Neuronal stem cell (in vitro differentiated cells): ENCODE data around the gene ENG.
"Not testable (repeated sequence)": the region's sequence is repeated elsewhere in the genome, so short reads cannot be mapped to it uniquely, and the experiment has no call there.

Source experiments
- DNase-seq: peaks from one replicate; pipeline ENCODE4 v3.0.0-alpha.2; 2013; ENCODE audit warnings: low spot score
- H2AFZ ChIP-seq: one replicate; pipeline ENCODE4 v1.6.1; 2013; ENCODE audit warnings: mild to moderate bottlenecking, low read length, inconsistent platforms
- H2AK5ac ChIP-seq: 2 replicates; pipeline ENCODE4 v1.6.1; 2013; ENCODE audit warnings: low read depth, mild to moderate bottlenecking, inconsistent platforms, low read length, moderate library complexity, mixed read lengths
- H2BK120ac ChIP-seq: 2 replicates; pipeline ENCODE4 v1.6.1; 2013; ENCODE audit warnings: low read depth, mild to moderate bottlenecking, inconsistent platforms, low read length, moderate library complexity, mixed read lengths
- H2BK12ac ChIP-seq: one replicate; pipeline ENCODE4 v1.6.1; 2013; ENCODE audit warnings: low read length, inconsistent platforms
- H2BK15ac ChIP-seq: 2 replicates; pipeline ENCODE4 v1.6.1; 2013; ENCODE audit warnings: mild to moderate bottlenecking, low read length, inconsistent platforms, mixed read lengths
- H2BK5ac ChIP-seq: one replicate; pipeline ENCODE4 v1.6.1; 2013; ENCODE audit warnings: inconsistent platforms, mild to moderate bottlenecking, low read length, moderate library complexity
- H3K14ac ChIP-seq: one replicate; pipeline ENCODE4 v1.6.1; 2013; ENCODE audit warnings: low read length, inconsistent platforms
- H3K18ac ChIP-seq: 2 replicates; pipeline ENCODE4 v1.6.1; 2013; ENCODE audit warnings: low read length, inconsistent platforms
- H3K23ac ChIP-seq: 2 replicates; pipeline ENCODE4 v1.6.1; 2013; ENCODE audit warnings: low read depth, mild to moderate bottlenecking, mixed read lengths, low read length, inconsistent platforms; ENCODE audit not compliant: poor library complexity
- H3K27ac ChIP-seq: replicated peaks from 3 replicates; pipeline ENCODE4 v1.5.1; 2013; ENCODE audit warnings: low read length, inconsistent platforms
- H3K27me3 ChIP-seq, 3 experiments: 2 replicates each; pipeline ENCODE4 v1.6.1; 2013; ENCODE audit warnings: low read length in 3 of 3, mild to moderate bottlenecking in 2 of 3, inconsistent platforms in 1 of 3, low read depth in 1 of 3, mixed read lengths in 1 of 3, moderate library complexity in 1 of 3; ENCODE audit not compliant: control insufficient read depth in 3 of 3, insufficient read depth in 3 of 3
- H3K36me3 ChIP-seq, 2 donors: replicated peaks in 1 of 2; 2 replicates each; pipeline ENCODE4 v1.6.1; 2013; ENCODE audit warnings: low read length in 2 of 2; ENCODE audit not compliant: control insufficient read depth in 2 of 2, insufficient read depth in 2 of 2
- H3K4ac ChIP-seq: 2 replicates; pipeline ENCODE4 v1.6.1; 2013; ENCODE audit warnings: inconsistent platforms, mild to moderate bottlenecking, low read length, moderate library complexity
- H3K4me1 ChIP-seq, 2 donors: 1 replicate in 1 of 2; 2 replicates in 1 of 2; pipeline ENCODE4 v1.6.1; 2013; ENCODE audit warnings: low read length in 2 of 2, low read depth in 1 of 2; ENCODE audit not compliant: control insufficient read depth in 2 of 2, insufficient read depth in 1 of 2
- H3K4me2 ChIP-seq: one replicate; pipeline ENCODE4 v1.6.1; 2013; ENCODE audit warnings: mild to moderate bottlenecking, low read length, inconsistent platforms; ENCODE audit not compliant: insufficient read depth, poor library complexity, severe bottlenecking
- H3K4me3 ChIP-seq, 2 donors: 2 replicates each; pipeline ENCODE4 v1.5.1; 2013; ENCODE audit warnings: low read length in 2 of 2, mild to moderate bottlenecking in 2 of 2, inconsistent platforms in 1 of 2, moderate library complexity in 1 of 2
- H3K79me1 ChIP-seq: one replicate; pipeline ENCODE4 v1.6.1; 2013; ENCODE audit warnings: low read depth, mild to moderate bottlenecking, inconsistent platforms, low read length, moderate library complexity
- H3K9ac ChIP-seq: one replicate; pipeline ENCODE4 v1.6.1; 2013; ENCODE audit warnings: mild to moderate bottlenecking, low read depth, low read length, inconsistent platforms; ENCODE audit not compliant: poor library complexity
- H3K9me3 ChIP-seq, 2 donors: replicated peaks in 1 of 2; 2 replicates each; pipeline versions ENCODE3 to v1.6.1; 2013; ENCODE audit warnings: low read length in 2 of 2, mild to moderate bottlenecking in 2 of 2, inconsistent platforms in 1 of 2, low read depth in 1 of 2, mixed read lengths in 1 of 2, moderate library complexity in 1 of 2; ENCODE audit not compliant: control insufficient read depth in 2 of 2, insufficient read depth in 1 of 2
- H4K8ac ChIP-seq: one replicate; pipeline ENCODE4 v1.6.1; 2013; ENCODE audit warnings: low read depth, mild to moderate bottlenecking, inconsistent platforms, low read length, moderate library complexity
- H4K91ac ChIP-seq: one replicate; pipeline ENCODE4 v1.6.1; 2013; ENCODE audit warnings: low read length, low read depth, mild to moderate bottlenecking, inconsistent platforms; ENCODE audit not compliant: poor library complexity
- WGBS, 2 donors: extraction: QIAGEN DNeasy Blood & Tissue Kit; methylation state at CpG; one replicate each; pipeline ENCODE4 v1.1.7; 2013; ENCODE audit warnings: missing lambda C conversion rate in 2 of 2, mixed read lengths in 1 of 2; ENCODE audit not compliant: insufficient read length in 2 of 2, insufficient replicate concordance in 1 of 2; ENCODE audit errors: extremely low coverage in 2 of 2; 5-methylcytosine and 5-hydroxymethylcytosine counted together

ENG gene

GRCh38 chr9:127846443-127847177 lies 7.8 kb downstream of the ENG start:
- H2AFZ ChIP-seq, result no peak overlapping the region
- no peak overlapping the region for H3K4ac ChIP-seq
- no peak overlapping the region for H2BK15ac ChIP-seq
- H3K4me2 ChIP-seq, result no peak overlapping the region
- DNase-seq, result no peak
- no peaks in the 10 kb centered on the region for H3K27me3 ChIP-seq
- H3K4me1 ChIP-seq, result peaks cover 6 to 8% of the 10 kb centered on the region in 2 donors
- H2BK5ac ChIP-seq, result no peak overlapping the region
- no peak overlapping the region for H2BK12ac ChIP-seq
- no peaks in the 10 kb centered on the region for H3K79me1 ChIP-seq
- H2AK5ac ChIP-seq, result peak overlapping the region; percentile 83
- no peaks in the 10 kb centered on the region for H3K36me3 ChIP-seq
- WGBS, 2 donors, result no CpG with 5 or more reads among the region's 18 CpGs
- H3K9me3 ChIP-seq, result peaks cover 0 to 10% of the 10 kb centered on the region in 2 donors
- peak overlapping the region in 1 of 2 donors; percentile 67 for H3K4me3 ChIP-seq
- no peak overlapping the region for H3K27ac ChIP-seq
- H4K8ac ChIP-seq, result no peak overlapping the region
- H3K23ac ChIP-seq, result no peak overlapping the region
- H4K91ac ChIP-seq, result no peak overlapping the region
- no peak overlapping the region for H2BK120ac ChIP-seq
- no peak overlapping the region for H3K14ac ChIP-seq
- peak overlapping the region; percentile 76 for H3K18ac ChIP-seq
- H3K9ac ChIP-seq, result no peak overlapping the region

- not testable (repeated sequence) for H2BK5ac ChIP-seq, H3K4me3 ChIP-seq, H3K4me2 ChIP-seq, H2BK12ac ChIP-seq, H3K36me3 ChIP-seq, H3K4ac ChIP-seq, H3K79me1 ChIP-seq, H3K23ac ChIP-seq, H3K14ac ChIP-seq, H3K4me1 ChIP-seq, DNase-seq, H3K9ac ChIP-seq, H3K27me3 ChIP-seq, H4K8ac ChIP-seq, H2AK5ac ChIP-seq, H2BK120ac ChIP-seq, H4K91ac ChIP-seq, H3K27ac ChIP-seq, H3K18ac ChIP-seq
- H2AFZ ChIP-seq, result peak overlapping the region; percentile 91
- H3K9me3 ChIP-seq, result peaks cover 0 to 10% of the 10 kb centered on the region in 2 donors
- no CpG with 5 or more reads among the region's 4 CpGs for WGBS, 2 donors
- H2BK15ac ChIP-seq, result peak overlapping the region; percentile 43
Measured at GRCh38 chr9:127845619-127846018, 8.8 kb downstream of the ENG start.

GRCh38 chr9:127844821-127845359 lies 9.6 kb downstream of the ENG start:
- Histone ChIP-seq H4K91ac (peak overlapping the region; percentile 64), H4K8ac (no peak overlapping the region), H3K4me3 (no peak overlapping the region), H3K9ac (peak overlapping the region; percentile 47), H3K14ac (no peak overlapping the region), H3K18ac (peak overlapping the region; percentile 35), H3K9me3 (peaks cover 0 to 10% of the 10 kb centered on the region in 2 donors), H3K4ac (no peak overlapping the region), H2AFZ (peak overlapping the region; percentile 91), H2BK15ac (peak overlapping the region; percentile 43), H3K27ac (no peak overlapping the region), H3K4me1 (peaks cover 6 to 8% of the 10 kb centered on the region in 2 donors), H2BK5ac (no peak overlapping the region), H2BK120ac (no peak overlapping the region), H3K4me2 (no peak overlapping the region), H2AK5ac (peak overlapping the region; percentile 3), H3K23ac (no peak overlapping the region), H2BK12ac (no peak overlapping the region), H3K27me3 (no peaks in the 10 kb centered on the region), H3K36me3 (no peaks in the 10 kb centered on the region), H3K79me1 (no peaks in the 10 kb centered on the region)
- no CpG with 5 or more reads among the region's 16 CpGs for WGBS, 2 donors
- no peak for DNase-seq

DNA sequence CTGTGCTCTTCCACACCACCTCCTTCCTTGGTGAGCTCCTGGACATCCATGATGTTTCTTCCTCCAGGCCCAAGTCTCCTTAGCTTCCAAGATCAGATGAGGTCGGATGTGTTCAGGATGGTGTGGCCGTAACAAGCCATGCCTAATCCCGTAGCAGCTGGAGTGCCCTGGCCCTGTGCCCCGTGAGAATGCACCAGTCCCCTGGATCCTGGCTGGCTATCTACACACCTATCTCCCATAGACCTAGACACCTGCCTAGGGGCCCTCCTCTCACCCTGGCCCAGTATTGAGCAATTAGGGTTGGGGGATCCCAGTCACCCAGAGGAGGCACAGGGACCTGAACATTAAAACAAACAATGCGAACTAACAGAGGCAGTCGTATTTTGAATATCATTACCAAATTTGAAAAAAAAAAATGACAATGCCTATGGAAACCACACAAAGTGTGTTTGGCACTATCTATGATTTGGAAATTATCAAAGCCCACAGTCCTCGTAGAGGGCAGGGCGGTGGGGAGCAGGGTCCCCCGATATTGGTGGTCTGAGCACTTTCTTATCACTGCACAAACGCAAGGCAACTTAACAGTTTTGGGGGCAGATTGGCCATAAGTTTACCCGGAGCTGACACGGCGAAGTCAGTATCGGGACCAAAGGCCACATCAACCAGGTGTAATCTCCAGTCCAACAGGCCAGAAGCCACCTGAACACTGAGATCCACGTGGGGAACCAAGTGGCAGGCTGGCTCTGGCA lies 13.2 kb downstream of the ENG start:
- Histone ChIP-seq H2AFZ (no peak overlapping the region), H2BK120ac (no peak overlapping the region), H3K4me2 (no peak overlapping the region), H2AK5ac (peak overlapping the region; percentile 4), H3K36me3 (no peaks in the 10 kb centered on the region), H2BK5ac (peak overlapping the region; percentile 68), H2BK15ac (peak overlapping the region; percentile 82), H3K4me1 (peaks cover 11 to 23% of the 10 kb centered on the region in 2 donors), H2BK12ac (no peak overlapping the region), H3K27me3 (no peaks in the 10 kb centered on the region), H4K91ac (no peak overlapping the region), H3K27ac (no peak overlapping the region), H3K9me3 (no peaks in the 10 kb centered on the region), H3K9ac (no peak overlapping the region), H3K79me1 (no peaks in the 10 kb centered on the region), H3K18ac (peak overlapping the region; percentile 77), H3K4me3 (no peak overlapping the region), H3K4ac (no peak overlapping the region), H3K14ac (no peak overlapping the region), H3K23ac (peak overlapping the region; percentile 67), H4K8ac (no peak overlapping the region)
- no peak for DNase-seq
- no CpG with 5 or more reads among the region's 15 CpGs for WGBS, 2 donors
